Neutrophil (primary cell): Measurements from ENCODE around the gene MBOAT1.

Experiments used
- H3K27ac ChIP-seq: fragments of 200-600 bp; sonication (generic); 2 replicates; pipeline ENCODE4 v1.5.1; 2016; ENCODE audit warnings: mild to moderate bottlenecking, moderate library complexity
- H3K27me3 ChIP-seq: fragments of 200-600 bp; sonication (generic); 2 replicates; pipeline ENCODE4 v1.6.0; 2016; ENCODE audit warnings: mild to moderate bottlenecking
- H3K36me3 ChIP-seq: fragments of 200-600 bp; sonication (generic); 2 replicates; pipeline ENCODE4 v1.5.1; 2017
- H3K4me1 ChIP-seq, 2 experiments: fragments of 200-600 bp in 1 of 2; sonication (generic) in 1 of 2; 1 replicate in 1 of 2; 2 replicates in 1 of 2; pipeline versions ENCODE4 v1.5.1 to v1.6.1; 2013 to 2016; ENCODE audit warnings: low read depth in 1 of 2, low read length in 1 of 2, mild to moderate bottlenecking in 1 of 2, moderate library complexity in 1 of 2; ENCODE audit not compliant: control insufficient read depth in 1 of 2, insufficient read depth in 1 of 2
- H3K4me3 ChIP-seq, 2 experiments: fragments of 200-600 bp in 1 of 2; sonication (generic) in 1 of 2; 1 replicate in 1 of 2; 2 replicates in 1 of 2; pipeline ENCODE4 v1.5.1; 2013 to 2016; ENCODE audit warnings: low read depth in 1 of 2, low read length in 1 of 2, mild to moderate bottlenecking in 1 of 2, moderate library complexity in 1 of 2
- H3K9me3 ChIP-seq: fragments of 200-600 bp; sonication (generic); 2 replicates; pipeline ENCODE4 v1.5.1; 2016
- CTCF ChIP-seq: fragments of 200-600 bp; sonication (generic); IDR thresholded peaks from 2 replicates; pipeline ENCODE4 v1.5.1; 2016; ENCODE audit warnings: antibody characterized with exemption

Gene MBOAT1

GRCh38 chr6:20213271-20213798 is 1.1 kb upstream of the MBOAT1 start:
- Histone ChIP-seq H3K27me3 (no peaks in the 10 kb centered on the region), H3K36me3 (no peaks in the 10 kb centered on the region), H3K4me1 (peaks cover 35 to 41% of the 10 kb centered on the region in 2 experiments), H3K9me3 (no peaks in the 10 kb centered on the region), H3K4me3 (peak overlapping the region; percentile 88 to 92), H3K27ac (peak overlapping the region; percentile 91)
- no peak for TF ChIP-seq CTCF

GRCh38 chr6:20211941-20212391 is 303 bp downstream of the MBOAT1 start:
- peaks cover 44 to 53% of the 10 kb centered on the region in 2 experiments for H3K4me1 ChIP-seq
- peak overlapping the region; percentile 88 to 92 for H3K4me3 ChIP-seq
- TF ChIP-seq CTCF = no peak
- H3K27me3 ChIP-seq = no peaks in the 10 kb centered on the region
- H3K36me3 ChIP-seq = no peaks in the 10 kb centered on the region
- H3K9me3 ChIP-seq = no peaks in the 10 kb centered on the region
- H3K27ac ChIP-seq = peak overlapping the region; percentile 91

GRCh38 chr6:20211037-20211940 is 980 bp downstream of the MBOAT1 start:
- H3K36me3 ChIP-seq = no peaks in the 10 kb centered on the region
- H3K27me3 ChIP-seq = no peaks in the 10 kb centered on the region
- peak overlapping the region; percentile 91 for H3K27ac ChIP-seq
- TF ChIP-seq CTCF = no peak
- peak overlapping the region; percentile 88 to 92 for H3K4me3 ChIP-seq
- no peaks in the 10 kb centered on the region for H3K9me3 ChIP-seq
- peaks cover 50 to 60% of the 10 kb centered on the region in 2 experiments for H3K4me1 ChIP-seq

- Histone ChIP-seq H3K27me3 (no peaks in the 10 kb centered on the region), H3K4me1 (peaks cover 62 to 71% of the 10 kb centered on the region in 2 experiments), H3K27ac (peak overlapping the region; percentile 91), H3K9me3 (no peaks in the 10 kb centered on the region), H3K4me3 (peak overlapping the region in 1 of 2 experiments; percentile 88), H3K36me3 (no peaks in the 10 kb centered on the region)
- TF ChIP-seq CTCF = no peak
Observed at GRCh38 chr6:20210158-20210557, 2.1 kb downstream of the MBOAT1 start.

- Histone ChIP-seq H3K4me3 (no peak overlapping the region), H3K36me3 (no peaks in the 10 kb centered on the region), H3K27me3 (no peaks in the 10 kb centered on the region), H3K4me1 (peaks cover 75 to 84% of the 10 kb centered on the region in 2 experiments), H3K27ac (peak overlapping the region; percentile 91), H3K9me3 (no peaks in the 10 kb centered on the region)
- no peak for TF ChIP-seq CTCF
Observed at GRCh38 chr6:20208687-20209378, 3.4 kb downstream of the MBOAT1 start.
